HAP-1 (cell line): Measurements from ENCODE around the gene MRPS24.

Source experiments
- DNase-seq, 2 experiments: peaks; one replicate each; pipeline ENCODE4 v3.0.0-alpha.2; 2016 to 2020; ENCODE audit warnings: low spot score in 2 of 2
- H3K27me3 ChIP-seq: fragments of 250-450 bp; sonication (Bioruptor Pico); 2 replicates; pipeline ENCODE4 v1.5.1; 2020; ENCODE audit warnings: low read depth, mild to moderate bottlenecking, moderate library complexity
- H3K36me3 ChIP-seq: fragments of 250-450 bp; sonication (Bioruptor Pico); replicated peaks from 2 replicates; pipeline ENCODE4 v1.5.1; 2020; ENCODE audit warnings: mild to moderate bottlenecking
- H3K4me1 ChIP-seq: fragments of 250-450 bp; sonication (Bioruptor Pico); 2 replicates; pipeline ENCODE4 v1.5.1; 2020; ENCODE audit warnings: mild to moderate bottlenecking
- H3K4me3 ChIP-seq: fragments of 250-450 bp; sonication (Bioruptor Pico); 2 replicates; pipeline ENCODE4 v1.5.1; 2020; ENCODE audit warnings: mild to moderate bottlenecking, moderate library complexity
- H3K9me3 ChIP-seq: fragments of 250-450 bp; sonication (Bioruptor Pico); 2 replicates; pipeline ENCODE4 v1.5.1; 2020; ENCODE audit warnings: mild to moderate bottlenecking, moderate library complexity
- in situ Hi-C: fragments of 300-500 bp; cut with MboI; formaldehyde crosslinking; loops from 3 replicates; pipeline ENCODE4 v1.14.3; 2020; ENCODE audit warnings: low sequenced_read_pairs, inconsistent platforms, mixed read lengths

MRPS24 gene

DNA sequence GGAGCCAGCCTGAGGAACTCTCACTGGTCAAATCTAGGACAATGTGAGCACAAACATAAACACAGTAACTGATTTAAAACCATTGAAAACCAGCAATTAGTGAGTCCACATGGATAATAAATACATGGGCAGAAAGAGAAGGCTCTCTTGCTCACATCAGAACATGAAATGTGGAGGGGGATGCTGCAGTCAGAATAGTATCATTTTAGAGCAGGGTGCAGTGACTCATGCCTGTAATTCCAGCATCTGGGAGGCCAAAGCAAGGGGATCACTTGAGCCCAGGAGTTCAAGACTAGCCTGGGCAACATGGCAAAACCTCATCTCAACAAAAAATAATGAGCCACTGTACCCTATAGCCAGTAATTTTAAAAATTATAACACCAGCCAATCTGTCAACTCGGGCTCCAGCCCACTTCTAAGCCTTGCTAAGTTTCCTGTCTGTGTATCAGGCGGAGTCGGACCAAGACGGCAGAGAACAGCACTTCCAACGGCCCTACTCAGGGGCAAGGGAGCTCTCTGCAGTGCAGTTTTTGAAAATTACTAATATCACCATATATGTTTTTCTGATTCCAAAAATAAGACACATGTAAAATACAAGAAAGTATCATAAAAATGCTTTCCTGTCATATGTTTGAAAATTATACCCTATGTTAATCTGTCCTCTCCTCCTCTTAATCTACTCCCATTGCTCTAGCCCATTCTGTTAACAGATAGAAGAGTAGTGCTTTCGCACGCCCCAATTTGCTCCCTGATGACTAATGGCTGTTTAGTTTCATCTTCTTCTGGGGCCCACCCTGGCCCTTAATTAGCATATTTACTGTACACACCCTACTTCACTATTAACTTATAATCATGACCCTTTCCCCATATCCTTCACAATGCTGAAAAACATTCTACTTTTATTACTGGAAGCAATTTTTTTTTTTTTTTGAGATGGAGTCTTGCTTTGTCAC, 20.0 kb upstream of the MRPS24 start:
- peaks cover 13% of the 10 kb centered on the region; the same call in 1 of the 2 replicates for H3K36me3 ChIP-seq
- no peak for DNase-seq
- no peaks in the 10 kb centered on the region for H3K27me3 ChIP-seq
- H3K4me1 ChIP-seq: no peaks in the 10 kb centered on the region; the same call in 1 of the 2 replicates
- in situ Hi-C loops: no loop called here
- no peak overlapping the region for H3K4me3 ChIP-seq
- no peaks in the 10 kb centered on the region for H3K9me3 ChIP-seq

DNA sequence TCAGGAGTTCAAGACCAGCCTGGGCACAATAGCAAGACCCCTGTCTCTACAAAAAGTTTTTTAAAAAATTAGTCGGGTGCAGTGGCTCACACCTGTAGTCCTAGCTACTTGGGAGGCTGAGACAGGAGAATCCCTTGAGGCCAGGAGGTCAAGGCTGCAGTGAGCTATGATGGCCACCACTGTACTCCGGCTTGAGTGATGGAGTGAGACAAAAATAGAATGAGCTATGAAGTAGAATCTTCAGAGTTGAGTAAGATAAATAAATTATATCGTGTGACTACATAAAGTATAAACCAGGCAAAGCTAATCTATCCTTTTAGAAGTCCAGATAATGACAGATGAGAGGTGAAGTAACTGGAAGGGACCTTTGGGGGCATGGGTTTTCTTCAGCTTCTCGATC, 15.3 kb upstream of the MRPS24 start:
- Histone ChIP-seq H3K9me3 (no peaks in the 10 kb centered on the region), H3K4me1 (no peaks in the 10 kb centered on the region), H3K36me3 (peaks cover 17% of the 10 kb centered on the region), H3K27me3 (no peaks in the 10 kb centered on the region), H3K4me3 (no peak overlapping the region)
- DNase-seq: no peak
- in situ Hi-C loops: no loop called here

DNA sequence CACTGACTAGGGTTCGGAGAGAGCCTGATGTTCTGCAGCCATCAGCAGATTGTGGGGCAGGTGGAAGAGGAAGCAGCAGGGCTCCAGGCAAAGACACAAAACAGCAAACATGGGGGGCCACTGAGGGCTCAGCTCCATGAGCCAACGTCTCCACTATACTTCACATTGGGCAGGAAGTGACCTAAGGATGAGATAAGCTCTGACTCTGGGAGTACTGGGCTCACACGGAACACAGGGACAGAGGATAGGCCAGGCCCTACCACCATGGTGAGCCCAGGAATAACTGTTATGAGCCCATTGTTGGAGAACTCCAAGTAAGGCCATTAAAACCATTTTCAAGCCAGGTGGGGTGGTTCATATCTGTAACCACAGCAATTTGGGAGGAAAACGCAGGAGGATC, 14.9 kb upstream of the MRPS24 start:
- Histone ChIP-seq H3K36me3 (peaks cover 17% of the 10 kb centered on the region), H3K4me1 (no peaks in the 10 kb centered on the region), H3K9me3 (no peaks in the 10 kb centered on the region), H3K27me3 (no peaks in the 10 kb centered on the region), H3K4me3 (no peak overlapping the region)
- DNase-seq: no peak
- in situ Hi-C loops: no loop called here

DNA sequence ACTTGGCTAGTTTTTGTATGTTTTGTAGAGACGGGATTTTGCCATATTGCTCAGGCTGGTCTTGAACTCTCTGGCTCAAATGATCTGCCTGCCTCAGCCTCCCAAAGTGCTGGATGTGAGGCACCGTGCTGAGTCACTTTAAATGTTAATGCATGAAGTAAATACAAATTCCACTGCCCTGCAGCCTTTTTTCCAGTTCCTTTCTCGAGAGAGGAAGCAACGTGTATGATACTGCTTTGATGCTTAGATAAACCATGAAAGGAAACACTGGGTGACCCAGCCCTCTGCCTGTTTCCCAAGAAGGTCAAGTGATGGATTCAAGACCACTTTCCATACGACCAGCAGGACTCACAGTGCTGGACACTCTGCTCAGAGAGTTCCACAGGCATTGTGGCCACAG, 11.3 kb upstream of the MRPS24 start:
- no peaks in the 10 kb centered on the region for H3K9me3 ChIP-seq
- no peaks in the 10 kb centered on the region for H3K27me3 ChIP-seq
- peaks cover 37% of the 10 kb centered on the region for H3K36me3 ChIP-seq
- in situ Hi-C loops: no loop called here
- no peak for DNase-seq
- H3K4me1 ChIP-seq: no peaks in the 10 kb centered on the region
- no peak overlapping the region for H3K4me3 ChIP-seq

DNA sequence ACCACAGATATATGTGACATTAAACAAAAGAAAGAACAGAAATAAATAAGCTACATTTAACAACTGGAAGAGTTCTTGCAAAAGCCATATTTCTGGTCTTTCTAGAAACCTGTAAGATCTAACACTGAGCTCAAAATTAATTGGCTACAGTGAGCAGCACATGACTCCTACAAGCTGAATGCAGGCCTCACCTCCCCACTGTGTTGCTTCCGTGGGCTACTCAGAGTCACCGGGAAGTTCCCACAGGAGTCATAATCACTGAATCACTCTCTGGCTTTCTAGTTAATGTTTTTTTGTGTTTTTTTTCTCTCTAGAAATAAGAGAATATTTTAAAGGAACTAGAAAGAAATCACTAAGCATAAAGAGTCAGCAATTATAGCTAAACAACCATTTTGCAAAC, 10.2 kb upstream of the MRPS24 start:
- DNase-seq: no peak
- H3K4me3 ChIP-seq: no peak overlapping the region
- in situ Hi-C loops: no loop called here
- H3K36me3 ChIP-seq: peaks cover 34% of the 10 kb centered on the region
- no peaks in the 10 kb centered on the region for H3K9me3 ChIP-seq
- H3K4me1 ChIP-seq: no peaks in the 10 kb centered on the region
- H3K27me3 ChIP-seq: no peaks in the 10 kb centered on the region

DNA sequence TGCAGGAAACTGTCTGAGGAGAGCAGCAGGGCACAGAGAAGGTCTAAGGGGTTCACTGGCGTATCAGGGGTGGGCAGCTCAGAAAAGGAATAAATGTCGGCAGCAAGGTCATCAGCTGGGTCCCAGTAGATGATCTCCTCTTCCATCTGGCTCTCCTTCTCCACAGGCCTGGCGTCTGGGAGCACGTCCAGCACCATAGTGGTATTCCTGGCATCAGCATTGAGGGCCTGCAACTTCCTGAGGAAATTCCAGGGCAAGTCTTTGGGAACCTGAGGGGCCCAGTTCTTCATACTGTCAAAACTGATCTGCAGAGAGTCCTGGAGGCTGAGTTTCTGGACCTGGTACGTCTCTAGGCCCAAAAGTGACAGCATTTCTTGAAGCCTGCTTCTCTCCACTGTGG, 9.6 kb upstream of the MRPS24 start:
- Histone ChIP-seq H3K9me3 (no peaks in the 10 kb centered on the region), H3K27me3 (no peaks in the 10 kb centered on the region), H3K4me3 (no peak overlapping the region), H3K4me1 (no peaks in the 10 kb centered on the region), H3K36me3 (peaks cover 30% of the 10 kb centered on the region)
- DNase-seq: no peak
- in situ Hi-C loops: no loop called here

DNA sequence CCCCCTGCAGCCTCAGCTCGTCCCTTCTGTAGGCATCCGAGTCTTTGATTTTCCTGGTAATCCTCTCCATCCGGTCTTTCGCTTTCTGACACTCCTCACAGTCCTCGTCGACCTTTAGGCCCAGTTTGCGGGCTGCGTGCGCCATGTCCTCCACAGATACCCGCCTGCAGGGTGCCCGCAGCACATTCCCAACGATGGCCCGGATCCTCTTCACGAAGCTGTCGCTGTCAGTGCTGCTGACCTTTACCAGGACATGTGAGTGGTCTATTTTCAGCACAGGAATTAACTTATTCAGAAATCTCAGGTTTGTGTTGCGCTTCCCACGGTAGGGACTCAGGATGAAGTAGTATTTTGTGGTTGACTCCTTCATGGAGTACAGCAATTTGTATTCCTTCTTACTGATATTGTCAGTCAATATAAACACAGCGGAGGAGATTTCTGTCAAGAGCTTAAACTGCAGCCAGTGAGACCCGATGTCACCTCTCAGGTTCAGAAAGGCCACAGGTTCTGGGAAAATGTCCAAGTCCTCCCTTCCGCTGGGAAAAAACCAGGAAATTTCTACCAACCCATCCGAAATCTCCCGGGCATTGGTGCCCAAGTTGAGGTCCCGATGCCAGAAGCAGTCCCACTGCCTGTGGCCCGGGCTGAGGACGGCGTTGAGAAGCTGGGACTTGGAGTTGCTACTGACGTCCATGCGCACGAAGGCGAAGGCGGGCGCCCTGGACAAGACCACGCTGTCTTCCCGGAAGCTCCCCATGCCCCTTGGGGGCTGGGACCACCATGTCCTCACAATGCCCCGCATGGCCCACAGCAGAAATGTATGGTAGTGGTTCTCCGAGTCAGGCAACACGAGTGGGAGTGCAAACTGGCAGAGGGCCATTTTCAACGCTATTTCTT, 8.9 kb upstream of the MRPS24 start:
- in situ Hi-C loops: no loop called here
- no peak for DNase-seq
- Histone ChIP-seq H3K36me3 (peaks cover 29% of the 10 kb centered on the region), H3K4me1 (no peaks in the 10 kb centered on the region), H3K9me3 (no peaks in the 10 kb centered on the region), H3K4me3 (no peak overlapping the region), H3K27me3 (no peaks in the 10 kb centered on the region)

DNA sequence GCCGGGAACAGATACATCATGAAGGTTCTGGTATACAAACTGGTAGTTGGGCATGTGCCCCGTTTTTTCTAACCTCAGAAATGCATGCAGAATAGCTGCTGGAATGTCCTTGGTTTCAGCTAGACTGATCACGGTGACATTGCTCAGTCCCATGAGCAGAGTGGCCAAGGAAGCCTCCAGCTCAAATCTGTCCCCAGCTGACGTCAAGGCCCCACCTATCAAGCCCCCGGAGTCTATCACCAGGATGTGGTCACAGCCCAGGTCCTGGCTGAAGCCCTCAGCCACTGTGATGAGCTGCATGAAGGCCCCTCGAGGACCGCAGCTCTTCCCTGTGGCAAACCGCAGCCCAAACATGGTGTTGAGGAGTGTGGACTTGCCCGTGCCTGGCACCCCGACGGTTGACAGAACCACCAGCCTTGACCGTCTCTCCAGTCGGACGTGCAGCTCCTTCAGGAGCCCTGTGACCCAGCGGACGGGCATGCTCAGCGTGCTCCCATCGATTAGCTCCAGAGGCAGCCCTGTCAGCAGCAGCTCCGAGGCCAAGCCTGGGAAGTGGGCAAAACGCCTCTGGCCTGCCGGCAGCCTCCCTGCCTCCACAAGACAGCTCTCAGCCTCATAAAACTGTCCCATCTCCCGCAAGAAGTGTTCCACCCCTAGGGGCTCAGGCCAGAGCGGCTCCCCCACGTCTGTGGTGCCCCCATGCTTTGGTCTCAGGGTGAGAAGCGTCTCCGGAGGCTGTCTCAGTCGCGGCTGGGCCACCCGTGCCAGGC, 7.8 kb upstream of the MRPS24 start:
- no peak for DNase-seq
- in situ Hi-C loops: no loop called here
- Histone ChIP-seq H3K36me3 (peaks cover 29% of the 10 kb centered on the region), H3K4me1 (no peaks in the 10 kb centered on the region), H3K9me3 (no peaks in the 10 kb centered on the region), H3K4me3 (no peak overlapping the region), H3K27me3 (no peaks in the 10 kb centered on the region)

DNA sequence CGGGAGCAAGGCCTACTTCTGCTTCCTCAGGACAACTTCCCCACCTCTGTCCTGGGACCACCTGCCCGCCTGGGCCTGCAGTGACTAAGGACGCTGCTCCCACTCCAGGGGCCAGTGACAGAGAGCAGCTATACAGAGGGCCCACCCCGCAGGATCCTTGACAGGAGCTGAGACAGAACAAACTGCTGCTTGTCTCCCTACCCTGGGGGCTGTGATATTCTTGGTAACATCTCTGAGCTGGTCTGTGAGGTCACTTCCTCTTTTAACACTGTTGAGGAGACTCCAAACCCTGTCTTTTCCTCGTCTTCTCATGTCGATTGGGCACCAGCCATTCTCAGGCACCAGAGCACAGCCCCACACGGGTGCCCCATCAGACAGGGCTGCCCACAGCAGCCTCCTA, 6.9 kb upstream of the MRPS24 start:
- H3K9me3 ChIP-seq: peaks cover 1% of the 10 kb centered on the region; the same call in 1 of the 2 replicates
- no peaks in the 10 kb centered on the region for H3K4me1 ChIP-seq
- H3K36me3 ChIP-seq: peaks cover 29% of the 10 kb centered on the region
- no peaks in the 10 kb centered on the region for H3K27me3 ChIP-seq
- no peak overlapping the region for H3K4me3 ChIP-seq
- DNase-seq: no peak
- in situ Hi-C loops: no loop called here

DNA sequence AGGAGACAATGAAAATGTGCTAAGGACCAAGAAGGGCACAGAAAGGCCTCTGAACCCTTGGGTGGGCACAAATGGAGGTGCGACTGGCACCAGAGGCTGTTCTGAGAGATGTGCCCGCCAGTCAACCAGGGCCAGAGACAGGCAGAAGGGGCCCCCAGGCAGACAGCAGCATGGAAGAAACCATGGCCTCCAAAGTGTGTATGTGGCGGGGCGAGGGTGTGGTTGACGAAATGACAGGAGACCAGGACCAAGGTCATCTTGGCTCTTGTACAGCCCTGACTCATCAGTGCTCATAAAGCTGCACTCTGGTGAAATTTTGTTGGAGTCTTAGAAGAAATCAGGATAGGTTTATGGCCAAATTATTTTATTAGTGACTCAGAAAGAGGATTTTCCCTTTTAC, 4.0 kb upstream of the MRPS24 start:
- Histone ChIP-seq H3K4me1 (peaks cover 5% of the 10 kb centered on the region), H3K9me3 (peaks cover 5% of the 10 kb centered on the region; the same call in 1 of the 2 replicates), H3K27me3 (no peaks in the 10 kb centered on the region), H3K36me3 (peaks cover 23% of the 10 kb centered on the region), H3K4me3 (no peak overlapping the region)
- in situ Hi-C loops: no loop called here
- no peak for DNase-seq

DNA sequence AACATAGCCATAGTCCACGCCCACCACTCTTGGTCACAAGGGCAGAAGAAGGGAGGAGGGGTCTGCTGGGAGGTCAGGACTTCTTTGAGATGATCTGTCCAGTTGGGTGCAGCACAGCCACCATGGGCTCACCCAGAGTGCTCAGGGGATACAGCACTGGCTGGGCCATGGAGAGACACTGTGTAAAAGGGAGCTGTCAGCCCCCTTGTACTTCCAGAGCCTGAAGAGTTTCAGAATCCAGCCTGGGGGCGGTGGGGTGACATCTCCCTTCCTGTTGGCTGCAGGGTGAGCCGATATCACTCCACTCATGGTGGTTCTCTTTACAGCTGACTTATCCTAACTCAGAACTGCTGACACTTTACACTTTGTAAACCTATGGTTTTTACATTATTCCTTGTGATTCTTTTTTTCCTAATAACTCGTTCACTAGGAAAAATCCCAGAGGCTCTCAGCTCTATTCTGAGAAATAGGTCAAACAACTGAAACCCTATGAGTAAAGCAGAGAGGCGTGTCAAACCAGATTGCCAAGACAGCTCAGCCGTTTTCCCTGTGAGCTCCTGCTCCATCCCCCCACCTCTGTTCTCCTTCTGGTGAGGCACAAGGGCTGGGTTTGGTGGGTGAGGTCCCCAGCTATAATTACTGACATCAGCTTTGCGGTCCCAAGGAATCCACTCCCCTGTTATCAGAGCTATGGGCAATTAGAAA, 3.2 kb upstream of the MRPS24 start:
- DNase-seq: no peak

DNA sequence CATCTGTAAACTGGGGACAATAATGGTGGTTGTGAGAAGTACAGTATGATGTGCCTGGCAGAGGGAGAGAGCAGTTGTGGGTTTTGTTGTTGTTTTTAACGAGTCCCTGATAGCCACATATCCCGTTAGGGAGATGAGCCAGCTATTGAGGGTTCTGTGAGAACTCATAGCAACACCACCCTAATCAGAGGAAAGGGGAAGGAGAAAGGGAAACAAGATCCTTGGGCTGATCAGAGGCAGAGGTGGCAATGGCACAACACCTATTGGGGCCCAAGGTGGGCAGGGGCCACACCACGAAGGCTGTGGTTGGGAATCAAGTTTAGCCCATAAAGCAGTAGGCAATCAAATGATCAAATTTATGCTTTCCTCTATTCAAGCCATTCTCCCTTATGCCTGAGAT, 1.7 kb upstream of the MRPS24 start:
- in situ Hi-C loops: no loop called here
- no peaks in the 10 kb centered on the region for H3K27me3 ChIP-seq
- H3K4me3 ChIP-seq: no peak overlapping the region
- no peak for DNase-seq
- H3K36me3 ChIP-seq: peaks cover 17% of the 10 kb centered on the region
- peaks cover 5% of the 10 kb centered on the region; the same call in 1 of the 2 replicates for H3K9me3 ChIP-seq
- peaks cover 7% of the 10 kb centered on the region for H3K4me1 ChIP-seq

More for the DNA sequence above, 3.2 kb upstream of the MRPS24 start:
- H3K4me1 ChIP-seq: peaks cover 7% of the 10 kb centered on the region
- H3K36me3 ChIP-seq: peaks cover 19% of the 10 kb centered on the region
- in situ Hi-C loops: no loop called here
- H3K9me3 ChIP-seq: peaks cover 5% of the 10 kb centered on the region; the same call in 1 of the 2 replicates
- no peak overlapping the region for H3K4me3 ChIP-seq
- H3K27me3 ChIP-seq: no peaks in the 10 kb centered on the region

DNA sequence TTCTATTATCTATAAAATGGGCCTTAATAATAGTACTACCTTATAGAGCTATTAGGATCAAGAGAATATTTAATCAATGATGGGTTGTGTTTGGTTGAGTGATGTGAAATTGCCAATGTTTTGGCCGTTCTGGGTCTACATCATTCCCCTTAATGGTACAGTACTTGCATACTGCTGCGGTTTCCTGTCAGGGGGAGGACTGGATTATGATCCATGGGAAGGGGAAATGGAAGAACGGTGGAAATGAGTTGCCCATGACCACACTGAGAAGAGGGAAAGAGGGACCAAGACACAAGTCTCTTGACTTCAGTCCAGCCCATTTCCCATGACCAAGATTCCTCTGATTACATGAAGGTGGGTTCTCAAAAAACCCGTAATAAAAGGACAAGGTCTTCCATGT, 999 bp upstream of the MRPS24 start:
- Histone ChIP-seq H3K27me3 (no peaks in the 10 kb centered on the region), H3K36me3 (peaks cover 15% of the 10 kb centered on the region), H3K4me1 (peaks cover 7% of the 10 kb centered on the region), H3K4me3 (no peak overlapping the region), H3K9me3 (peaks cover 5% of the 10 kb centered on the region; the same call in 1 of the 2 replicates)
- in situ Hi-C loops: no loop called here
- no peak for DNase-seq
